WTC11 (cell line): Measurements from ENCODE around the gene NLRP4. TPM values are rescaled to one million over a fixed set of nuclear protein-coding genes. Genes with fewer than 3 reads are reported as not detected.

Experiments
- ATAC-seq: fragments of 200-7000 bp; cut with Tn5 transposase; 2 replicates; pipeline ENCODE4 v1.10.0; 2021; ENCODE audit warnings: mild to moderate bottlenecking, moderate library complexity
- CTCF ChIA-PET: fragments of 300-600 bp; sonication (Branson Sonifier 250); formaldehyde crosslinking; loops from one replicate; lab custom pipeline; 2021; ENCODE audit warnings: antibody characterized with exemption; lab: Charles Lee
- POLR2A ChIA-PET: fragments of 350-600 bp; sonication (Branson Sonifier 250); formaldehyde crosslinking; loops from one replicate; lab custom pipeline; 2021; ENCODE audit warnings: antibody characterized with exemption; lab: Charles Lee
- DNase-seq: peaks from one replicate; pipeline ENCODE4 v3.0.0; 2021; ENCODE audit warnings: low spot score
- H3K27ac Mint-ChIP-seq: 2 replicates; pipeline ENCODE4 v1.8.0; 2021; ENCODE audit warnings: mixed read lengths
- H3K27me3 Mint-ChIP-seq: 2 replicates; pipeline ENCODE4 v1.8.0; 2021; ENCODE audit warnings: low read depth, mild to moderate bottlenecking, moderate library complexity, mixed read lengths
- H3K36me3 Mint-ChIP-seq: 2 replicates; pipeline ENCODE4 v1.8.0; 2021; ENCODE audit warnings: mixed read lengths
- H3K4me1 Mint-ChIP-seq: 2 replicates; pipeline ENCODE4 v1.8.0; 2022; ENCODE audit warnings: mixed read lengths
- H3K4me3 Mint-ChIP-seq: 2 replicates; pipeline ENCODE4 v1.8.0; 2021; ENCODE audit warnings: mild to moderate bottlenecking, moderate library complexity, mixed read lengths
- H3K9me3 Mint-ChIP-seq: 2 replicates; pipeline ENCODE4 v1.8.0; 2021; ENCODE audit warnings: mixed read lengths
- AFF4 ChIP-seq: sonication (generic); formaldehyde crosslinking; IDR thresholded peaks from 2 replicates; pipeline ENCODE4 v1.8.1; 2023; ENCODE audit warnings: mild to moderate bottlenecking, missing genetic modification reagents, borderline replicate concordance
- AR ChIP-seq: fragments of 250-450 bp; sonication (Bioruptor Pico); IDR thresholded peaks from 2 replicates; pipeline ENCODE4 v1.9.0; 2021; ENCODE audit warnings: mild to moderate bottlenecking
- ATF3 ChIP-seq: sonication (generic); formaldehyde crosslinking; conservative IDR thresholded peaks from 2 replicates; pipeline ENCODE4 v1.8.1; 2022; ENCODE audit warnings: mild to moderate bottlenecking, missing genetic modification reagents
- E2F5 ChIP-seq: sonication (generic); formaldehyde crosslinking; IDR thresholded peaks from 2 replicates; pipeline ENCODE4 v1.8.1; 2022; ENCODE audit warnings: mild to moderate bottlenecking, moderate library complexity, missing genetic modification reagents
- ESRRA ChIP-seq: sonication (generic); formaldehyde crosslinking; IDR thresholded peaks from 2 replicates; pipeline ENCODE4 v1.8.1; 2022; ENCODE audit warnings: mild to moderate bottlenecking, missing genetic modification reagents, borderline replicate concordance
- FOXK1 ChIP-seq: sonication (generic); formaldehyde crosslinking; IDR thresholded peaks from 2 replicates; pipeline ENCODE4 v1.8.0; 2022; ENCODE audit warnings: mild to moderate bottlenecking, moderate library complexity, missing genetic modification reagents
- IRF1 ChIP-seq: sonication (generic); formaldehyde crosslinking; IDR thresholded peaks from 2 replicates; pipeline ENCODE4 v1.8.0; 2023; ENCODE audit warnings: missing genetic modification reagents
- MAX ChIP-seq: sonication (generic); formaldehyde crosslinking; IDR thresholded peaks from 2 replicates; pipeline ENCODE4 v1.8.0; 2022; ENCODE audit warnings: mild to moderate bottlenecking, missing genetic modification reagents
- MXD4 ChIP-seq: fragments of 250-450 bp; sonication (Bioruptor Pico); IDR thresholded peaks from 2 replicates; pipeline ENCODE4 v1.8.0; 2021; ENCODE audit warnings: mild to moderate bottlenecking, moderate library complexity, borderline replicate concordance
- NFYB ChIP-seq: sonication (generic); formaldehyde crosslinking; conservative IDR thresholded peaks from 2 replicates; pipeline ENCODE4 v1.8.0; 2022; ENCODE audit warnings: low read depth, missing genetic modification reagents
- ZMAT4 ChIP-seq: fragments of 250-450 bp; sonication (Bioruptor Pico); IDR thresholded peaks from 2 replicates; pipeline ENCODE4 v1.9.0; 2021; ENCODE audit warnings: mild to moderate bottlenecking
- ZNF281 ChIP-seq: sonication (generic); formaldehyde crosslinking; IDR thresholded peaks from 2 replicates; pipeline ENCODE4 v1.8.0; 2023; ENCODE audit warnings: mild to moderate bottlenecking, missing genetic modification reagents
- ZNF423 ChIP-seq: fragments of 250-450 bp; sonication (Bioruptor Pico); IDR thresholded peaks from 2 replicates; pipeline ENCODE4 v2.1.2; 2022; ENCODE audit warnings: mild to moderate bottlenecking, moderate library complexity
- total RNA-seq: library from RNA; stranded (reverse); gene quantifications from 3 replicates; pipeline ENCODE4 v1.2.3, GENCODE V29; 2021

Gene NLRP4
- total RNA-seq, 1 experiment from 2014 or later = not detected

- POLR2A ChIA-PET = no interaction called here
- H3K9me3 Mint-ChIP-seq = peaks cover 73% of the 10 kb centered on the region
- peaks cover 16% of the 10 kb centered on the region for H3K27me3 Mint-ChIP-seq
- H3K27ac Mint-ChIP-seq = no peak overlapping the region
- CTCF ChIA-PET = no interaction called here
- DNase-seq (no peak), ATAC-seq (no peak)
- peaks cover 58% of the 10 kb centered on the region for H3K36me3 Mint-ChIP-seq
- TF ChIP-seq ZMAT4 (CRISPR knock-in tag) = no peak
- TF ChIP-seq AR (CRISPR knock-in tag) = no peak
- no peak for TF ChIP-seq MAX
- no peak for TF ChIP-seq ESRRA
- TF ChIP-seq NFYB = no peak
- no peak for TF ChIP-seq IRF1 (CRISPR knock-in tag)
- no peak for TF ChIP-seq MXD4 (CRISPR knock-in tag)
- no peak for TF ChIP-seq ATF3 (CRISPR knock-in tag)
- no peak for TF ChIP-seq AFF4 (CRISPR knock-in tag)
- TF ChIP-seq ZNF281 (CRISPR knock-in tag) = no peak
- H3K4me3 Mint-ChIP-seq = no peak overlapping the region
- H3K4me1 Mint-ChIP-seq = no peaks in the 10 kb centered on the region
These were observed 65.9 kb downstream of the NLRP4 start for GRCh38 chr19:55902080-55902751.

GRCh38 chr19:55907286-55907685 lies 70.9 kb downstream of the NLRP4 start:
- H3K27me3 Mint-ChIP-seq = peaks cover 6% of the 10 kb centered on the region
- ChIA-PET CTCF (no interaction called here), POLR2A (no interaction called here)
- DNase-seq (no peak), ATAC-seq (no peak)
- no peak overlapping the region for H3K4me3 Mint-ChIP-seq
- peaks cover 83% of the 10 kb centered on the region for H3K9me3 Mint-ChIP-seq
- H3K27ac Mint-ChIP-seq = no peak overlapping the region
- H3K4me1 Mint-ChIP-seq = no peaks in the 10 kb centered on the region
- H3K36me3 Mint-ChIP-seq = peaks cover 66% of the 10 kb centered on the region
- TF ChIP-seq AFF4 (CRISPR knock-in tag) (no peak), FOXK1 (CRISPR knock-in tag) (no peak), E2F5 (CRISPR knock-in tag) (no peak), ZNF423 (CRISPR knock-in tag) (no peak)
